ENCODE measurements around the gene ZNF763. TPM values are rescaled to one million over a fixed set of nuclear protein-coding genes. Genes with fewer than 3 reads are reported as not detected.
A peak's percentile ranks its signal among the peaks of the same experiment; 100 is the strongest.
"Not testable (repeated sequence)": the region's sequence is repeated elsewhere in the genome, so short reads cannot be mapped to it uniquely, and the experiment has no call there.

Gene ZNF763
- total RNA-seq, 3 donors from 2014 or later (not counting 1 experiment from before 2014, with no cell fraction given): 4.8 to 7.7 (median 5.8) TPM

DNA sequence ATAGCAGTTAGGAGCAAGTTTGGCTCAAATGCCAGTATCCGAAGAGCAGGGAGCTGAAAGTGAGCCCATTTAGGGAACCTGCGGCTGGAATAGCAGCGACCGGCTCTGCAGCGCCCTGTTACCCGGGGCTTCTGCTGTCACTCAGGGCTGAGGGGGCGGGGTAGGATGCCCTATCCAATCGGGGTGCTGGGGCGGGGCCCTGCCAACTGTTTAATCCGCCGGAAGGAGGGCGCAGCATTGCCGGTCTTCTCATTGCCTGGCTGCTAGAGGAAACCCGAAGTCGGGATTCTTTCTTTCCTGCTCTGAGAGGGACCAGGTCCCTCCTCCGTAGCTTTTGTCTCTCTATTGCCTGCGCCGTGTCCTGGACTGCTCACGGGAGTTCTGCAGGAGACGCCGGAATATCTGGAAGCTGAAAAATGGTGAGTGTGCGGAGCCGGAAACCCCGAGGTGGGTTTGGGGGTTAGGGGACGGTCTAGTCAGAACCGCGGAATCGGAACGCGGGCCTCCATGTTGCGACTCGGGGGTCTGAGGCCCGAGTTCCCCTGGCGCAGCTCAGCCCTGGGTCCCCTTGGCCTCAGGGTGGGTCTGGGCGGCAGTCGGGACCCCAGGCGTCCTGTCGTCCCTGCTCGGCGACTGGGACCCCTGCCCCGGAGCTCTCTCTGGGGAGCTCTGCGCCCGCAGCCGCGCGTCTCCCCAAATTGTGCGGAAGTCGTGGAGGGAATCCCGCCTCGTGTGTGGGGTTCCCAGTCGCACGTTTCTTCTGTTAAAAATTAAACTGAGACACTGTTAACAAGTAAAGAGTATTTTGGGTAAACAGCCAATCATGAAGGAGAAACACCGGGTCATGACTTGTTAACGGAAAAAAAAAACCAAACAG, 22.8 kb downstream of the ZNF763 start:
- H3K36me3 Mint-ChIP-seq: no peaks in the 10 kb centered on the region
- peak overlapping the region; percentile 97 for H3K4me3 Mint-ChIP-seq
- DNase-seq: peak; percentile 88 to 93
- H3K4me1 Mint-ChIP-seq: peaks cover 34 to 36% of the 10 kb centered on the region in 2 donors
- peak overlapping the region; percentile 99 for H3K4me3 ChIP-seq (ENCODE audit: low read length)
- TF ChIP-seq, protein P1, sequence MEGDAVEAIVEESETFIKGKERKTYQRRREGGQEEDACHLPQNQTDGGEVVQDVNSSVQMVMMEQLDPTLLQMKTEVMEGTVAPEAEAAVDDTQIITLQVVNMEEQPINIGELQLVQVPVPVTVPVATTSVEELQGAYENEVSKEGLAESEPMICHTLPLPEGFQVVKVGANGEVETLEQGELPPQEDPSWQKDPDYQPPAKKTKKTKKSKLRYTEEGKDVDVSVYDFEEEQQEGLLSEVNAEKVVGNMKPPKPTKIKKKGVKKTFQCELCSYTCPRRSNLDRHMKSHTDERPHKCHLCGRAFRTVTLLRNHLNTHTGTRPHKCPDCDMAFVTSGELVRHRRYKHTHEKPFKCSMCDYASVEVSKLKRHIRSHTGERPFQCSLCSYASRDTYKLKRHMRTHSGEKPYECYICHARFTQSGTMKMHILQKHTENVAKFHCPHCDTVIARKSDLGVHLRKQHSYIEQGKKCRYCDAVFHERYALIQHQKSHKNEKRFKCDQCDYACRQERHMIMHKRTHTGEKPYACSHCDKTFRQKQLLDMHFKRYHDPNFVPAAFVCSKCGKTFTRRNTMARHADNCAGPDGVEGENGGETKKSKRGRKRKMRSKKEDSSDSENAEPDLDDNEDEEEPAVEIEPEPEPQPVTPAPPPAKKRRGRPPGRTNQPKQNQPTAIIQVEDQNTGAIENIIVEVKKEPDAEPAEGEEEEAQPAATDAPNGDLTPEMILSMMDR (IDR thresholded peaks at IDR 0.05): no peak
- no peaks in the 10 kb centered on the region for H3K9me3 Mint-ChIP-seq
- intact Hi-C loops (cut with micrococcal nuclease): loop anchor here (1.0 to 2.0 kb wide), 4 partner anchors 23 to 191 kb away; no protein-coding TSS in a partner anchor
- peak overlapping the region; percentile 89 for H3K27ac ChIP-seq (ENCODE audit: low read length)
- WGBS (ENCODE audit: insufficient coverage): 0% methylated on average over 54 of the region's 54 CpGs
- H3K27ac Mint-ChIP-seq: peak overlapping the region; percentile 94 to 95
- H3K9me3 ChIP-seq (ENCODE audit: control insufficient read depth, insufficient read depth, low read length): no peaks in the 10 kb centered on the region
- peaks cover 23% of the 10 kb centered on the region for H3K4me1 ChIP-seq (ENCODE audit: control insufficient read depth, insufficient read depth, low read length)
- no peaks in the 10 kb centered on the region for H3K27me3 Mint-ChIP-seq (ENCODE audit: low read depth in 2 of 2)
- ATAC-seq: peak; percentile 93 to 96 (median 93)
- no peaks in the 10 kb centered on the region for H3K27me3 ChIP-seq (ENCODE audit: control insufficient read depth, insufficient read depth, low read length)
- no peaks in the 10 kb centered on the region for H3K36me3 ChIP-seq (ENCODE audit: control insufficient read depth, insufficient read depth, low read length)

DNA sequence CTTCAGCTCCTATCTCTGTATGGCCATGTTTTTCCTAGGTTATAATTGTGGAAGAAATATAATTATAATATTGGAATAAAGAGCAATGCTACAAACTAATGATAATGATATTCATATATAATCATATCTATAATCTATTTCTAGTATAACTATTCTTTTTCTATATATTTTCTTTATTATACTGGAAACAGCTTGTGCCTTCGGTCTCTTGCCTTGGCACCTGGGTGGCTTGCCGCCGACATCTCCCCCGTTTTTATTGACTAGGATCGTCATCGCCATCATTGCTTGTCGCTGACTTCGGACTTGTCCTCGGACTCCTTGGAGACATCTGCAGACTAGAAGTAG, 24.2 kb downstream of the ZNF763 start:
- Histone ChIP-seq H3K4me3 (ENCODE audit: low read length) (peak overlapping the region; percentile 99), H3K27me3 (ENCODE audit: control insufficient read depth, insufficient read depth, low read length) (no peaks in the 10 kb centered on the region), H3K27ac (ENCODE audit: low read length) (peak overlapping the region; percentile 89), H3K36me3 (ENCODE audit: control insufficient read depth, insufficient read depth, low read length) (no peaks in the 10 kb centered on the region), H3K4me1 (ENCODE audit: control insufficient read depth, insufficient read depth, low read length) (peaks cover 23% of the 10 kb centered on the region), H3K9me3 (ENCODE audit: control insufficient read depth, insufficient read depth, low read length) (no peaks in the 10 kb centered on the region)
- 83% methylated on average over 9 of the region's 9 CpGs for WGBS (ENCODE audit: insufficient coverage)
- TF ChIP-seq, protein P1 (IDR thresholded peaks at IDR 0.05): no peak
- peaks cover 36 to 38% of the 10 kb centered on the region in 2 donors for H3K4me1 Mint-ChIP-seq
- no peaks in the 10 kb centered on the region for H3K36me3 Mint-ChIP-seq
- H3K9me3 Mint-ChIP-seq: no peaks in the 10 kb centered on the region
- intact Hi-C loops (cut with micrococcal nuclease): loop anchor here (2.0 kb wide), 2 partner anchors 108 to 192 kb away; no protein-coding TSS in a partner anchor
- H3K4me3 Mint-ChIP-seq: peak overlapping the region; percentile 97
- DNase-seq: no peak
- peak overlapping the region; percentile 94 to 95 for H3K27ac Mint-ChIP-seq
- no peaks in the 10 kb centered on the region for H3K27me3 Mint-ChIP-seq (ENCODE audit: low read depth in 2 of 2)
- ATAC-seq: no peak

DNA sequence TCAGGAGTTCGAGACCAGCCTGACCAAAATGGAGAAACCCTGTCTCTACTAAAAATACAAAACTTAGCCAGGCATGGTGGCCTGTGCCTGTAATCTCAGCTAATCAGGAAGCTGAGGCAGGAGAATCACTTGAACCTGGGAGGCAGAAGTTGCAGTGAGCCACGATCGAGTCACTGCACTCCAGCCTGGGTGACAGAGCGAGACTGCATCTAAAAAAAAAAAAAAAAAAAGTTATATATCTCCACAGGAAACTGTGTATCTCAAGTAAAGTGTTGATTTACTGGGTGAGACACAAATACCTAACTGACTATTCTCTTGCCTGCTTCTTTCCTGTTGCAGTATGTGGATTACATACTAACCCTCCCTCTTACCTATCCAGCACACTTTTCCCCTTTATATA, 27.1 kb downstream of the ZNF763 start:
- intact Hi-C loops (cut with micrococcal nuclease); ATAC-seq: not testable (repeated sequence)

DNA sequence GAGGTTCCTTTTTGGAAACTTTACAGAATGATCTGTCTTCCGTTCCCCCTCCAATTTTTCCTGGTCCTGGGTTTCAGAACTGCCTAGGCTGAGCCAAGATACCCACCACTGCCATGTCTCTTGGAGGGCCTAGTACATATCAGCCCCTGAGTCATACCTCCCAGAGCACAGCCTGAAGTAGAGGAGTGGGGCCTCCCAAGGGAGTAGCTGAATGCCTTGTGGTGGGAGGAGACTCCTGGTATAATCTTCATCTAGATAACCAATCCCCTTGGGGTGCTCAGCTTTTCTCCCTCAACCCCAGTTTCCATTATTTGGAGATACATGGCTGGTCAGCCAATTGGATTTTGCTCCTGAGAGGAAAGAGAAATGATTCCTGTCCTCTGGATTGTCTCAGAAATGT, 30.3 kb downstream of the ZNF763 start:
- Mint-ChIP-seq H3K36me3 (no peaks in the 10 kb centered on the region), H3K9me3 (no peaks in the 10 kb centered on the region), H3K4me1 (peaks cover 27 to 37% of the 10 kb centered on the region in 2 donors), H3K4me3 (no peak overlapping the region), H3K27me3 (ENCODE audit: low read depth in 2 of 2) (no peaks in the 10 kb centered on the region), H3K27ac (no peak overlapping the region)
- no peak overlapping the region for H3K4me3 ChIP-seq (ENCODE audit: low read length)
- no peaks in the 10 kb centered on the region for H3K36me3 ChIP-seq (ENCODE audit: control insufficient read depth, insufficient read depth, low read length)
- peaks cover 8% of the 10 kb centered on the region for H3K4me1 ChIP-seq (ENCODE audit: control insufficient read depth, insufficient read depth, low read length)
- no peak overlapping the region for H3K27ac ChIP-seq (ENCODE audit: low read length)
- intact Hi-C loops (cut with micrococcal nuclease): no loop called here
- H3K27me3 ChIP-seq (ENCODE audit: control insufficient read depth, insufficient read depth, low read length): no peaks in the 10 kb centered on the region
- TF ChIP-seq, protein P1 (IDR thresholded peaks at IDR 0.05): no peak
- DNase-seq: no peak
- 87% methylated on average over 1 of the region's 1 CpG for WGBS (ENCODE audit: insufficient coverage)
- no peak for ATAC-seq
- no peaks in the 10 kb centered on the region for H3K9me3 ChIP-seq (ENCODE audit: control insufficient read depth, insufficient read depth, low read length)

More for the DNA sequence above, 27.1 kb downstream of the ZNF763 start:
- DNase-seq; H3K4me3 ChIP-seq (ENCODE audit: low read length); H3K27me3 Mint-ChIP-seq (ENCODE audit: low read depth in 2 of 2); H3K27ac ChIP-seq (ENCODE audit: low read length); H3K27me3 ChIP-seq (ENCODE audit: control insufficient read depth, insufficient read depth, low read length); H3K9me3 Mint-ChIP-seq; H3K36me3 Mint-ChIP-seq; H3K36me3 ChIP-seq (ENCODE audit: control insufficient read depth, insufficient read depth, low read length); H3K4me3 Mint-ChIP-seq; H3K9me3 ChIP-seq (ENCODE audit: control insufficient read depth, insufficient read depth, low read length): not testable (repeated sequence)
- WGBS (ENCODE audit: insufficient coverage): 46% methylated on average over 3 of the region's 4 CpGs
- peak overlapping the region; percentile 29 to 33 for H3K27ac Mint-ChIP-seq
- H3K4me1 ChIP-seq (ENCODE audit: control insufficient read depth, insufficient read depth, low read length): peaks cover 22% of the 10 kb centered on the region
- H3K4me1 Mint-ChIP-seq: peaks cover 36 to 41% of the 10 kb centered on the region in 2 donors

Data from natural killer cell (primary cell).